Fibroblast of skin of scalp (primary cell): ENCODE results near the gene MAPKAPK2.

ENCODE experiments used
- DNase-seq: peaks from one replicate; pipeline ENCODE4 v3.0.0-alpha.2; 2013

MAPKAPK2 gene

DNA sequence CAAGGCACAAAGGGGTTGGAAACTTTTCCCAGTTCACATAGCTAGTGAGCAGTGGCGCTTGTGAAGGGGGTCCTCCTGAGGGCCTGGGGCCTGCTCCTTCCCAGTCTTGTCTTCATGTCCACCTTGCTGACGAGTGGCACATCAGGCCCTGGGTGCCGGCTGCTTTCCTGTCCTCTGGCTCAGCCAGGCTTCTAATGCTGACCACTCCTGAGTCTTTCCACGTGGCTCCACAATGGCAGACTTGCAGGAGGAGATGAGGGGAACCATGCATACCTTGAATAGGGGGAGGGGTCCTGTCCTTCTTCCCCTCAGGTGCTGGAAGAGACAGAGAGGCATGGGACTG lies 38.7 kb downstream of the MAPKAPK2 start:
- DNase-seq, result no peak

DNA sequence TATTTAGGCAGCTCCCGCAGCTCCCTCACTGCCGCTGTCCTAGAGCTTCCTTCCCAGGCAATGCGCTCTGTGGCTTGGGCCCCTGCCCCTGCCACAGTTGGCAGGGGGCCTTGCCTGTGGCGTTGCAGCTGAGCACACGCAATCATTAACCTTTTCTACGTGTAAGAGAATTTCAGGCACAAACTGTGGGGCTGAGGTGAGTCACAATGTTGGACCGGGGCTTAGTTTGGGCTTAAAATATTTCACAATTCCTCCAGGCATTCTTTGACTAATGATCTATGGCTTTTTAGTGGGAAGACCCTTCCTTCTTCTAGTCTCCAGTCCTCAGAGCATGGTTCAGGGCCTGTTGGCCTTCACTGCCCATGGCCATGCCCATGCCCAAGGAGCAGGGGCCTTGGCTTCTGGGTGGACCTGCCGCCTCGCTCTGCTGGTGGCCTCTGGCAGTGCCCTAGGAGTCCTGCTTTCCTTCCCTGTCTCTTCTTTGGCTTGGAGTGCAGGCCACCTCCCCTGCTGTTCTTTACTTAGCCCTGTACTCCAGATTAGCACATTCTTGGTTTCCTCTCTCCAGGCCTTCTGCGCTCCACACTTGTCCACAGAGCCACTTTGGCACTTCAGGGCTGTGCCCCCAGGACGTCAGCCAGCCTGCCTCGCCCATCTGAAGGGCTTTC lies 39.2 kb downstream of the MAPKAPK2 start:
- DNase-seq, result peak; percentile 74

DNA sequence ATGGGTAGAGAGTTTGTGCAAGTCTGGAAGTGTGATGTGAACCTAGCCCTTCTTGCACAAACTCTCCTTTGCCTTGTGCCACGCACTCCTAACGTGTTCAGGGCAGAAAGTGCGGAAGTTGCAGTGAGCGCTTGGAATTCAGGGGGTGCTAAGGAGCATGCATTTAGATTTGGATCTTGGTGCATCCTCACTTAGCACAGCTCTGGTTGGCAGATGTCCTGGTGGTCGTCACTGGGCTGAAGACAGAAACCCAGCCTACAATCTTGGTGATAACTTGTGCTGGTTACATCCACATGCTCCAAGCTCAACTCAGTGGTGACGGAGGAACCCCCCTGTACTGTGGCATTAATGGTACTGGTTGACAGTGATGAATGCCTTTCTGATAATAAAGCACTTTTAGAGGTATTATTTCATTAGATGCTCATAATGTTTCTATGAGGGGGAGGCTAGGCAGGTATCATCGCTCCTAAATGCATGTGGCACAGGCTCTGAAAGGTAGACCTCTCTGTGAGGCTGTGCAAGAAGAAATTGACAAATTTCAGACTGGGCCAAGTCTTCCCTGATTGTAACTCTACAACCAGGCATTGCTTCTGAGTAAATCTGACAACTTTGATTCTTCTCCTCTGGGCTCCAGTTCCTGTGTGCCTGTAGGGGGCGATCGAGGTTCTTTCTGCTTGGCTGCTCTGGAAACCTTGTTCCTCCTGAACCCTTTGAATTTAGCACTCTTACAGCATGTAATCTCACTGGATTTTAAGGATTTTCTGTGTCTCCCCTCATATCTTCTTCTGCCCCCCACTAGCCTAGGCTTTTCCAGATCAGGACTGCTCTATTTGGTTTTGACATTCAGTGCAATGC lies 40.6 kb downstream of the MAPKAPK2 start:
- DNase-seq, result no peak

GRCh38 chr1:206727981-206728696 lies 43.4 kb downstream of the MAPKAPK2 start:
- DNase-seq, result no peak

DNA sequence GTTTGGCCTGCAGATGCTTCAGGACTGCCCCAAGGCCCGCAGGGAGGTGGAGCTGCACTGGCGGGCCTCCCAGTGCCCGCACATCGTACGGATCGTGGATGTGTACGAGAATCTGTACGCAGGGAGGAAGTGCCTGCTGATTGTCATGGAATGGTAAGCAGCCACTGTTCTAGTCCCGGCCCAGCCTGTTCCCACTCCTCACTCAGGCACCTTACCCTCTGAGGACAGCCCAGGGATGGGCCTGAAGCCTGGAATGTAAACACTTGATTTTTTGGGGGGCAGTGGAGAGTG lies 43.9 kb downstream of the MAPKAPK2 start:
- no peak for DNase-seq

- no peak for DNase-seq
Observed at GRCh38 chr1:206729050-206729449, 44.3 kb downstream of the MAPKAPK2 start.

DNA sequence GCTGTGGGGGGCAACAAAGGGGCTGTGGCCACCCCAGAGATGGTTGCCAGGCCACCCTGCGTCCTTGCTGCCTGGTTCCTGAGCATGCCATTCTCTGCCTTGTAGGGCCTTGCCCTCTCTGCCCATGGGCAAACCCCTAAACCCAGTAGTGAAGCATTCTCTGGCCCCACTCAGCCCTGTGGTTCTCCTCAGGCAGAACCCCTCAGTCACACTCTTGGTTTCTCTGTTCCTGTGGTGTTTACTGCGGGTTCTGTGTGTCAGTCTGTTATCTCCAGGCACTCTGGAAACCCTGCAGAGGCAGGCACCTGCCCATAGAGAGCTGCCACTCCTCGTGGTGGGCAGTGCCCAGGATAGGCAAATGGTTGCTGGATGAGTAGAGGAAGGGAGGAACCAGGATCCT lies 44.8 kb downstream of the MAPKAPK2 start:
- no peak for DNase-seq

DNA sequence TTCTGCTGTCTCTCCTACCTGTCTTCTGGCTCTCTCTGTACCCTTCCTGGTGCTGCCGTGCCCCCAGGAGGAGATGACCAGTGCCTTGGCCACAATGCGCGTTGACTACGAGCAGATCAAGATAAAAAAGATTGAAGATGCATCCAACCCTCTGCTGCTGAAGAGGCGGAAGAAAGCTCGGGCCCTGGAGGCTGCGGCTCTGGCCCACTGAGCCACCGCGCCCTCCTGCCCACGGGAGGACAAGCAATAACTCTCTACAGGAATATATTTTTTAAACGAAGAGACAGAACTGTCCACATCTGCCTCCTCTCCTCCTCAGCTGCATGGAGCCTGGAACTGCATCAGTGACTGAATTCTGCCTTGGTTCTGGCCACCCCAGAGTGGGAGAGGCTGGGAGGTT lies 47.8 kb downstream of the MAPKAPK2 start:
- no peak for DNase-seq

- no peak for DNase-seq
Observed at GRCh38 chr1:206732992-206733391, 48.3 kb downstream of the MAPKAPK2 start.

DNA sequence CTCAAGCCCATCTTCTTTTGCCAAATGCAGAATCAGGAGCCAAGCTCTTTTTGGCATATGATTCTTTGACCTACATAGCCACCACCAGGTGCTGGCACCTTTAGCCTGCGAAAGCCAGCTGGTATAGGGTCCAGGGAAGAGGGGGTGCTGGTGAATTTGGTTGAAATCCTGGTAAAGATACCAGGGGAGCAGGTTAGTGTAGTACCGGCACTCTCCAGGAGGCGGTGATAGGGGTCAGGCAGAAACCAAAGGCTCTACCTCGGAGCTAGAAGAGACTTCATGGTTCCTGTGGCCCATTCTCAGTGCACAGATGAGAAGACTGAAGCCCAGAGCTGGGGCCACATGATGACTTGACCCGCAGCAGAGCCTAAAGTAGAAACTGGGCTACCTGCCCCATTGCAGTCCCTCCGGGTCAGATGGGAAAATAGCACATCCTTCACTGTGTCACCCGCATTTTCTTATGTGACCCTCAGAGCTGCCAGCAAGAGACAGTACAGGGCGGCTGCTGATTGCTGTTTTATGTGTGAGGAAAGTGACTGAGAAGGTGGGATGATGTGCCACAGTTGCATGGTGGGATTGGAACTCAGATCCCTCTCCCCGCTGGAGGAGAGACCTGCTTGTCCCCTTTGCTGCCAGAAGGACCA lies 49.9 kb downstream of the MAPKAPK2 start:
- DNase-seq, result peak; percentile 27

DNA sequence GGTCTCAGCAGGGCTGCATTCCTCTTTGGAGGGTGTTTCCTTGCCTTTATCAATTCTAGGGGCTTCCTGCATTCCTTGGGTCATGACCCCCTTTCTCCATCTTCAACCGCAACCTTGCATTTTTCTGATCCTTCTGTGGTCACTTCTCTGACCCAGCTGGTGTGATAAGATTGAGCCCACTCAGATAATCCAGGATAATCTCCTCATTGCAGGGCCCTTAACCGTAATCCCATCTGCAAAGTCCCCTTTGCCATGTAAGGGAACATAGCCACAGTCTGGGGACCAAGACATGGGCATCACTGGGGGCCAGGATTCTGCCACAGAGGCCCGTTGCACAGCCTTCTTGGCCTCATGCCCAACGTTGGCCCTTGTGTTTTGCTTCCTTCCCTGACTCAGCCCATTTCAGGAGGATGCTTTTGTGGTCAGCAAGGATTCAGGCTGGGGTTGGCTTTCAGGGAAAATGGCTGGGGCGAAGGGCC lies 50.9 kb downstream of the MAPKAPK2 start:
- peak; percentile 42 for DNase-seq

GRCh38 chr1:206736878-206737728 lies 52.4 kb downstream of the MAPKAPK2 start:
- no peak for DNase-seq

DNA sequence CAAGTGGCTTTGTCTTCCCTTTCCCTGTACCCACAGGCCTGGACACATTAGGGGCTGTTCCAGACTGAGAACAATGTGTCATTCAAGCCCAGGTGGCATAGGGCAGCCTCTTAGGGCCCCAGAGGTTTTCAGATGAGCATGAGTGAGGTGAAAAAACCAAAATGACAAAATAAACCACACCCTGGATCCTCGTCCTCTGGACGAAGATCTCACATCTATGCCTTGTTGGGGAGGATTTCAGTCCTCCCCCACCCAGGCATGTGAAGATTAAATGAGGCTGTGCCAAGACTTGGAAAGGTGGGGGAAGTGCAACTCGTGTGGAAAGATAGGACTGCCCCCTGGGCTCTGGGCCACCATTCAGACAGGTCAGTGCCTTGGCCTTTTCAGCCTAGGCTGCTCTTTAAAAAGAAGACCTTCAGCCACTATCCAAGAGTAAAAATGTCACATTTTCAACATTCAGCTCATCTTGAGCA lies 53.1 kb downstream of the MAPKAPK2 start:
- DNase-seq, result no peak

DNA sequence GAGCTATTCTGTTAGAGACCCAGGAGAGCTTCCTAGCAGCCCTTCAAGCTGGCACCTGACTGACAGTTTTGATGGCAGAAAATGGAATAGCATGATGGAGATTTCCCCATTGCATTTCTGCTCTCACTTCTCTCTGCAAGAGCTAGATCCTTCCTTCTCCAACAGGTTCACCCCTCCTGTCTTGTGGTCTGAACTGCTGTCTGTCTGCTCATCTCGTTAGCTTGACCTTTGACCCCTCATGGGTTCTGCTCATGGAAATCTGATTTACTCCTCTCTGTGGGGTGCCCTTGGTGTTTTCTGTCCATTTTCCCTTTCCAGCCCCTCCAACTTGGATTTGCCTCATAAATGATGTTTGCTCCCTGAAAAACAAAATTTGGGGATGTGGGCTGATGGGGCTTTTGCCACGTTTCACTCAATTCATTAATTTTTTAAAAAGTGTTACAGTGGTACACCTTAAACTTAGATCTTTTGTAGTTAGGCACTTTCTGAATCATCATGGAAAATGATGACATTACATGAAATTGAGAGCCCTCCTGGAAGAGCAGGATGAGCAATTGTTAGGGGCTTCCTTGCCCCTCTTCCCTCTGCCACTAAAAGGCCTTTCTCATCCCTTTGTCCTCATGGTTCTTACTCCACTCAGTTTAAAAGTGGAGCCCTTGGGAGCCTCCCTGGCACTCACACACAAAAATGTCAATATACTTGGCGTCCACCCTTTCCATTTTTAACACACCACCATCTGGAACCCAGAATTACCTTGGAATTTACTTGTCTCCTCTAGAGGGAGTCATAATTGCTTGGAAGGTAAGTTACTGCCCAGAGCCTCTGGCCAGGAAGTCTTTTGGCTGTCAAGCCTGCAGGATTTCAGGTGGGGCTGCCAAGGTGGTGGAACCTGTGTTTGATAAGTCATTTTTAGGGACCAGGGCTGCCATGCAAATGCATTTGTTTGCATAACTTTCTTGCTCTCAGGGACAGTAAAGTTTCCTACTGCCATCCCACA lies 54.0 kb downstream of the MAPKAPK2 start:
- DNase-seq, result peak; percentile 24

- no peak for DNase-seq
Observed at GRCh38 chr1:206739411-206740076, 54.8 kb downstream of the MAPKAPK2 start.

GRCh38 chr1:206741142-206741701 lies 56.5 kb downstream of the MAPKAPK2 start:
- no peak for DNase-seq

- no peak for DNase-seq
Observed at GRCh38 chr1:206742719-206743383, 58.1 kb downstream of the MAPKAPK2 start.

- DNase-seq, result peak; percentile 31
Observed at GRCh38 chr1:206744683-206745082, 60.0 kb downstream of the MAPKAPK2 start.

DNA sequence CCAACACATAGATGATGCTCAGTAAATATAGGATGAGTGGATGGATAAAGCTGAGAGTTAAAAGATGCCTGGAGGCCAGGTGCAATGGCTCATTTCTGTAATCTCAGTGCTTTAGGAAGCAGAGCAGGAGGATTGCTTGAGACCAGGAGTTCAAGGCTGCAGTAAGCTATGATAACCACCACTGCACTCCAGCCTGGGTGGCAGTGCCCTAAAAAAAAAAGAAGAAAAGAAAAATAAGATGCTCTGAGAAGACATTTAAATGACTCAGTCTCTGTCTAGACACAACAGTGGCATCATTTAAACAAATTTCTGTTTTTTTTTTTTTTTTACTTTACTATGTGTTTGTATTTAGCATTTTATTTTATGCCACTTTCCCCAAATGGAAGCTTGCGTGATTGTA lies 60.6 kb downstream of the MAPKAPK2 start:
- no peak for DNase-seq
